Measurements from ENCODE around the gene NIPAL1. TPM values are rescaled to one million over a fixed set of nuclear protein-coding genes. Genes with fewer than 3 reads are reported as not detected.

The NIPAL1 gene
- total RNA-seq, 1 experiment from 2014 or later: 18.1 TPM

- H3K9me3 ChIP-seq: peaks cover 4% of the 10 kb centered on the region; the same call in 1 of the 2 replicates
- BruUV-seq (replicated peaks): no TSS peak
- TF ChIP-seq CTCF (IDR thresholded peaks at IDR 0.05; ENCODE audit: insufficient read depth in 1 of 2, low read depth in 1 of 2, low read length in 1 of 2, severe bottlenecking in 1 of 2, unreplicated experiment in 1 of 2): no peak
- intact Hi-C loops (cut with micrococcal nuclease; ENCODE audit: unreplicated experiment): no loop called here
- Mint-ChIP-seq H3K4me1 (ENCODE audit: low read depth, unreplicated experiment) (peaks cover 25% of the 10 kb centered on the region), H3K4me3 (ENCODE audit: unreplicated experiment) (no peak overlapping the region), H3K27me3 (ENCODE audit: insufficient read depth, unreplicated experiment) (no peaks in the 10 kb centered on the region), H3K9me3 (ENCODE audit: unreplicated experiment) (peaks cover 20% of the 10 kb centered on the region), H3K27ac (ENCODE audit: unreplicated experiment) (no peak overlapping the region), H3K36me3 (ENCODE audit: insufficient read depth, unreplicated experiment) (peaks cover 9% of the 10 kb centered on the region)
- H3K4me3 ChIP-seq (ENCODE audit: low read depth, low read length): no peak overlapping the region
- no peaks in the 10 kb centered on the region for H3K27me3 ChIP-seq (replicated peaks; ENCODE audit: control insufficient read depth, insufficient read depth, low read length)
- DNase-seq: no peak
- POLR2A ChIA-PET: no interaction called here
- H3K4me1 ChIP-seq: peaks cover 6% of the 10 kb centered on the region
- H3K36me3 ChIP-seq (ENCODE audit: control insufficient read depth, insufficient read depth, low read length): no peaks in the 10 kb centered on the region
- CTCF ChIA-PET: no interaction called here
Observed at GRCh38 chr4:48064349-48064748, 47.8 kb downstream of the NIPAL1 start.

GRCh38 chr4:48065587-48066052, 49.0 kb downstream of the NIPAL1 start:
- peaks cover 7% of the 10 kb centered on the region for H3K9me3 Mint-ChIP-seq (ENCODE audit: unreplicated experiment)
- peaks cover 5% of the 10 kb centered on the region for H3K36me3 Mint-ChIP-seq (ENCODE audit: insufficient read depth, unreplicated experiment)
- Histone ChIP-seq H3K4me3 (ENCODE audit: low read depth, low read length) (no peak overlapping the region), H3K4me1 (peaks cover 10% of the 10 kb centered on the region; the same call in 1 of the 2 replicates), H3K9me3 (peaks cover 3% of the 10 kb centered on the region; the same call in 1 of the 2 replicates), H3K27me3 (replicated peaks; ENCODE audit: control insufficient read depth, insufficient read depth, low read length) (no peaks in the 10 kb centered on the region), H3K36me3 (ENCODE audit: control insufficient read depth, insufficient read depth, low read length) (no peaks in the 10 kb centered on the region)
- H3K4me3 Mint-ChIP-seq (ENCODE audit: unreplicated experiment): no peak overlapping the region
- no peak for TF ChIP-seq CTCF (IDR thresholded peaks at IDR 0.05; ENCODE audit: insufficient read depth in 1 of 2, low read depth in 1 of 2, low read length in 1 of 2, severe bottlenecking in 1 of 2, unreplicated experiment in 1 of 2)
- CTCF ChIA-PET: no interaction called here
- no TSS peak for BruUV-seq (replicated peaks)
- intact Hi-C loops (cut with micrococcal nuclease; ENCODE audit: unreplicated experiment): no loop called here
- DNase-seq: no peak
- POLR2A ChIA-PET: no interaction called here
- H3K27ac Mint-ChIP-seq (ENCODE audit: unreplicated experiment): no peak overlapping the region
- H3K27me3 Mint-ChIP-seq (ENCODE audit: insufficient read depth, unreplicated experiment): no peaks in the 10 kb centered on the region
- peaks cover 18% of the 10 kb centered on the region for H3K4me1 Mint-ChIP-seq (ENCODE audit: low read depth, unreplicated experiment)

- POLR2A ChIA-PET: no interaction called here
- Mint-ChIP-seq H3K4me3 (ENCODE audit: unreplicated experiment) (no peak overlapping the region), H3K27ac (ENCODE audit: unreplicated experiment) (no peak overlapping the region), H3K36me3 (ENCODE audit: insufficient read depth, unreplicated experiment) (peaks cover 9% of the 10 kb centered on the region), H3K9me3 (ENCODE audit: unreplicated experiment) (no peaks in the 10 kb centered on the region), H3K4me1 (ENCODE audit: low read depth, unreplicated experiment) (peaks cover 16% of the 10 kb centered on the region), H3K27me3 (ENCODE audit: insufficient read depth, unreplicated experiment) (no peaks in the 10 kb centered on the region)
- DNase-seq: no peak
- Histone ChIP-seq H3K9me3 (no peaks in the 10 kb centered on the region; the same call in 1 of the 2 replicates), H3K27me3 (replicated peaks; ENCODE audit: control insufficient read depth, insufficient read depth, low read length) (no peaks in the 10 kb centered on the region), H3K4me3 (ENCODE audit: low read depth, low read length) (no peak overlapping the region), H3K4me1 (peaks cover 27% of the 10 kb centered on the region), H3K36me3 (ENCODE audit: control insufficient read depth, insufficient read depth, low read length) (no peaks in the 10 kb centered on the region)
- CTCF ChIA-PET: no interaction called here
- no peak for TF ChIP-seq CTCF (IDR thresholded peaks at IDR 0.05; ENCODE audit: insufficient read depth in 1 of 2, low read depth in 1 of 2, low read length in 1 of 2, severe bottlenecking in 1 of 2, unreplicated experiment in 1 of 2)
- BruUV-seq (replicated peaks): no TSS peak
- intact Hi-C loops (cut with micrococcal nuclease; ENCODE audit: unreplicated experiment): no loop called here
Observed at GRCh38 chr4:48067536-48067935, 51.0 kb downstream of the NIPAL1 start.
